A673 (cell line): ENCODE data around the gene HMCES. TPM values are rescaled to one million over a fixed set of nuclear protein-coding genes. Genes with fewer than 3 reads are reported as not detected.

Source experiments
- BruUV-seq: library from RNA; stranded (reverse); fragments of 400-500 nt; replicated peaks from 2 replicates; lab custom pipeline; 2021; lab: Mats Ljungman, UMichigan
- CTCF ChIA-PET: fragments of 300-600 bp; sonication (Branson Sonifier 250); formaldehyde crosslinking; loops from one replicate; lab custom pipeline; 2022; ENCODE audit warnings: antibody characterized with exemption; lab: Charles Lee
- POLR2A ChIA-PET: fragments of 300-600 bp; sonication (Branson Sonifier 250); formaldehyde crosslinking; loops from one replicate; lab custom pipeline; 2022; ENCODE audit warnings: antibody characterized with exemption; ENCODE audit not compliant: low non-redundant PET; lab: Charles Lee
- DNase-seq: peaks from one replicate; pipeline ENCODE4 v3.0.0-alpha.2; 2015; ENCODE audit warnings: low spot score
- H3K27ac ChIP-seq: fragments of 200-600 bp; sonication (generic); 2 replicates; pipeline ENCODE4 v1.5.1; 2016; ENCODE audit warnings: mixed run types, low read depth, mild to moderate bottlenecking, mixed read lengths, antibody characterized with exemption, low read length; ENCODE audit not compliant: poor library complexity, severe bottlenecking
- H3K27me3 ChIP-seq: fragments of 200-600 bp; sonication (generic); replicated peaks from 2 replicates; pipeline ENCODE4 v1.6.1; 2017; ENCODE audit warnings: mixed run types, low read depth, mild to moderate bottlenecking, mixed read lengths, antibody characterized with exemption, low read length; ENCODE audit not compliant: insufficient read depth, poor library complexity
- H3K36me3 ChIP-seq: fragments of 200-600 bp; sonication (generic); 2 replicates; pipeline ENCODE4 v1.6.1; 2016; ENCODE audit warnings: mixed run types, mild to moderate bottlenecking, mixed read lengths, antibody characterized with exemption, low read length; ENCODE audit not compliant: insufficient read depth, poor library complexity, severe bottlenecking
- H3K4me1 ChIP-seq: fragments of 200-600 bp; sonication (generic); 2 replicates; pipeline ENCODE4 v1.6.1; 2017; ENCODE audit warnings: mixed run types, mild to moderate bottlenecking, mixed read lengths, antibody characterized with exemption, low read length; ENCODE audit not compliant: insufficient read depth, poor library complexity, severe bottlenecking
- H3K4me3 ChIP-seq: fragments of 200-600 bp; sonication (generic); 2 replicates; pipeline ENCODE4 v1.5.1; 2016; ENCODE audit warnings: low read depth, mixed run types, mild to moderate bottlenecking, mixed read lengths, low read length; ENCODE audit not compliant: poor library complexity, severe bottlenecking
- H3K9me3 ChIP-seq: fragments of 200-600 bp; sonication (generic); 2 replicates; pipeline ENCODE4 v1.6.1; 2016; ENCODE audit warnings: mixed run types, low read depth, mild to moderate bottlenecking, mixed read lengths, antibody characterized with exemption, low read length; ENCODE audit not compliant: poor library complexity, severe bottlenecking
- EZH2 ChIP-seq: fragments of 200-600 bp; sonication (generic); IDR thresholded peaks from 2 replicates; pipeline ENCODE4 v1.6.1; 2017; ENCODE audit warnings: borderline replicate concordance, low read depth, mild to moderate bottlenecking, mixed read lengths, antibody characterized with exemption, low read length; ENCODE audit not compliant: poor library complexity, severe bottlenecking
- intact Hi-C: fragments of 100-400 bp; cut with micrococcal nuclease; formaldehyde crosslinking; loops from one replicate; pipeline ENCODE4 v1.10.0; 2022; ENCODE audit not compliant: unreplicated experiment
- total RNA-seq: library from RNA; stranded (reverse); gene quantifications from 2 replicates; pipeline ENCODE4 v1.2.3, GENCODE V29; 2021
- TF ChIP-seq, protein P1 (sequence below): fragments of 300-800, 200-600 bp; sonication (generic); conservative IDR thresholded peaks from 2 replicates; pipeline ENCODE4 v1.5.1; 2017; ENCODE audit warnings: low read depth, mild to moderate bottlenecking, antibody characterized with exemption, low read length, moderate library complexity, mixed read lengths

The HMCES gene
- total RNA-seq, 1 experiment from 2014 or later, result 52.2 TPM

DNA sequence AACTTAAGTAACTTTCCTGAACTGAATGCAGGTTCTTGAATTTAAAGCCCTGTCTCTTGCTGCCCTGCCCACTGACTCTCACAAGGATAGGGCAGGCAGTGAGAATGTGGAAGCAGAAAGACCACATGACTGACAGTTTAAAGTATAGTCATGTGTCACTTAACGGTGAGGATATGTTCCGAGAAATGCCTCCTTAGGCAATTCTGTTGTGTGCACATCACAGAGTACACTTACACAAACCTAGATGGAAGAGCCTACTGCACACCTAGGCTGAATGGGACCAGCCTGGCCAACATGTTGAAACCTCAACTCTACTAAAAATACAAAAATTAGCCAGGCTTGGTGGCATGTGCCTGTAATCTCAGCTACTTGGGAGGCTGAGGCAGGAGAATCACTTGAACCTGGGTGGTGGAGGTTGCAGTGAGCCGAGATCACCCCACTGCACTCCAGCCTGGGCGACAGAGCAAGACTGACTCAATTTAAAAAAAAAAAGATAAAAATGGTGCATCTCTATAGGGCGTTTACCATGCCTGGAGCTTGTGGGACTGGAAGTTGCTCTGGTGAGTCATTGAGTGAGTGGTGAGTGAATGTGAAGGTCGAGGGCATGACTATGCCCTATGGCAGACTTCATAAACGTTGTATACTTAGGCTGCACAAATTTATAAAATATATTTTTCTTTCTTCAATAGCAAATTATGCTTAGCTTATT lies 48.2 kb upstream of the HMCES start:
- ChIA-PET POLR2A (no interaction called here), CTCF (no interaction called here)
- no TSS peak for BruUV-seq
- H3K27me3 ChIP-seq, result no peaks in the 10 kb centered on the region
- H3K4me1 ChIP-seq, result peaks cover 4% of the 10 kb centered on the region
- TF ChIP-seq, protein P1, sequence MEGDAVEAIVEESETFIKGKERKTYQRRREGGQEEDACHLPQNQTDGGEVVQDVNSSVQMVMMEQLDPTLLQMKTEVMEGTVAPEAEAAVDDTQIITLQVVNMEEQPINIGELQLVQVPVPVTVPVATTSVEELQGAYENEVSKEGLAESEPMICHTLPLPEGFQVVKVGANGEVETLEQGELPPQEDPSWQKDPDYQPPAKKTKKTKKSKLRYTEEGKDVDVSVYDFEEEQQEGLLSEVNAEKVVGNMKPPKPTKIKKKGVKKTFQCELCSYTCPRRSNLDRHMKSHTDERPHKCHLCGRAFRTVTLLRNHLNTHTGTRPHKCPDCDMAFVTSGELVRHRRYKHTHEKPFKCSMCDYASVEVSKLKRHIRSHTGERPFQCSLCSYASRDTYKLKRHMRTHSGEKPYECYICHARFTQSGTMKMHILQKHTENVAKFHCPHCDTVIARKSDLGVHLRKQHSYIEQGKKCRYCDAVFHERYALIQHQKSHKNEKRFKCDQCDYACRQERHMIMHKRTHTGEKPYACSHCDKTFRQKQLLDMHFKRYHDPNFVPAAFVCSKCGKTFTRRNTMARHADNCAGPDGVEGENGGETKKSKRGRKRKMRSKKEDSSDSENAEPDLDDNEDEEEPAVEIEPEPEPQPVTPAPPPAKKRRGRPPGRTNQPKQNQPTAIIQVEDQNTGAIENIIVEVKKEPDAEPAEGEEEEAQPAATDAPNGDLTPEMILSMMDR, result no peak
- TF ChIP-seq EZH2, result no peak
- no peak overlapping the region for H3K4me3 ChIP-seq
- H3K36me3 ChIP-seq, result no peaks in the 10 kb centered on the region
- no peak overlapping the region for H3K27ac ChIP-seq
- intact Hi-C loops, result no loop called here
- no peak for DNase-seq
- no peaks in the 10 kb centered on the region for H3K9me3 ChIP-seq

DNA sequence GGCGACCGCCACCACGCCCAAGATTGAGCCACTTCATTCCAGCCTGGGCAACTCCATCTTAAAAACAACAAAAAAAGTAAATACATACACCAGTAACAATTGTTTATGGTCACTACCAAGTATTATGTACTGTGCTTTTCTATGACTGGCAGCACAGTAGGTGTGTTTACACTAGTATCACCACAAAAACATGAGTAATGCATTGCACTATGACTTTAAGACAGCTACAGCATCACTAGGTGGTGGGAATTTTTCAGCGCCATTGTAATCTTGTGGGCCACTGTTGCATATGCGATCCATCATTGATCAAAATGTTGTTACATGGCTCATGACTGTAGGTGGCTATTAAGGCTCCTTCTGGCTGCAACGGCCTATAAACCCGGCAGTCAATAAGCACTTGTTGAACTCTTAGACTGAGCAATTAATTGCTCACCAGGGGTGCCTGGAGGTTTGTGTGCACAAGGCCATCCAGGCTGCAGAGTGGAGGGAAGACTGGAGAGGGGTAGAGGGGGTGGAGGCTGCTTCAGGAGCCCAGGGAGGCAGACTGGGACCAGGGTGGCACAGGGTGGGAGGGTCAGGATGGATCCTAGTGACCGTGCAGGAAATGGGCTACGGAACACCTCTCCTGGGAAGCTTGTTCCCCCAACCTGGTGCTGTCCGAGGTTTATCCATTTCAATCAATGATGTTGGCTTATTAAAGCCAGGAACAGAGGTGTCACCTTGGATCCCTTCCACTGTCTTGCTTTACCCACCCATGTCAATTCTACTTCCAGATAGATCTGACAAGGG lies 47.1 kb upstream of the HMCES start:
- no TSS peak for BruUV-seq
- ChIA-PET POLR2A (no interaction called here), CTCF (no interaction called here)
- Histone ChIP-seq H3K36me3 (no peaks in the 10 kb centered on the region), H3K4me1 (peaks cover 4% of the 10 kb centered on the region), H3K27me3 (no peaks in the 10 kb centered on the region), H3K4me3 (no peak overlapping the region), H3K9me3 (no peaks in the 10 kb centered on the region), H3K27ac (no peak overlapping the region)
- DNase-seq, result no peak
- intact Hi-C loops, result no loop called here
- TF ChIP-seq, protein P1, result no peak
- no peak for TF ChIP-seq EZH2

DNA sequence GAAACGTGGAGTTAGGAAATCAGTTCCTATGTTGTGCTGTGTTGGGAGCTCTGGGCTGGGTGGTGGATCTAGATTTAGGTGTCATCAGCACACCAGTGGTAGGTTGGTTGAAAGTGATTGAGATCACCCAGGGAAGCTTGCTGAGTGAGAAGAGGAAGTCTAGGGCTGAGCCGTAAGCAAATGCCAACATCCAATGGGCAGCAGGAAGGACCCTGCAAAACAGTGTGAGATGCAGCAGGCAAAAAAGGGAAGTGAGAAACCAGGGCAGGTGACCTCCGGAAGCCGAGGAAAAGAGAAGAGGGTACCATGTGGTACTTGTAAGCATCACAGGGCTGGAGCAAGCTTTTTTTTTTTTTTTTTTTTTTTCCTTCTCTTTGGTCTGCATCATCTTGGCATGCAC lies 45.1 kb upstream of the HMCES start:
- intact Hi-C loops, result no loop called here
- Histone ChIP-seq H3K4me1 (peaks cover 4% of the 10 kb centered on the region), H3K9me3 (no peaks in the 10 kb centered on the region), H3K27ac (no peak overlapping the region), H3K36me3 (no peaks in the 10 kb centered on the region), H3K4me3 (no peak overlapping the region), H3K27me3 (no peaks in the 10 kb centered on the region)
- ChIA-PET POLR2A (interaction anchor here (0.6 kb wide), 1 partner anchor 182 kb away, joined by 6 read pairs; no protein-coding TSS in a partner anchor), CTCF (no interaction called here)
- DNase-seq, result no peak
- no peak for TF ChIP-seq EZH2
- TF ChIP-seq, protein P1, result no peak
- BruUV-seq, result no TSS peak
